OCI-LY7 (cell line): ENCODE results near the gene PSMC3.

Source experiments
- CTCF ChIP-seq: fragments of 200-600 bp; sonication (generic); conservative IDR thresholded peaks from 2 replicates; pipeline ENCODE4 v1.5.1; 2014; ENCODE audit warnings: mild to moderate bottlenecking, antibody characterized with exemption, low read length, moderate library complexity, mixed read lengths
- EZH2phosphoT487 ChIP-seq: fragments of 200-600 bp; sonication (generic); IDR thresholded peaks from 2 replicates; pipeline ENCODE4 v1.6.1; 2018; ENCODE audit warnings: low read depth, borderline replicate concordance, mild to moderate bottlenecking, mixed run types, antibody characterized with exemption, low read length, moderate library complexity, mixed read lengths

DNA sequence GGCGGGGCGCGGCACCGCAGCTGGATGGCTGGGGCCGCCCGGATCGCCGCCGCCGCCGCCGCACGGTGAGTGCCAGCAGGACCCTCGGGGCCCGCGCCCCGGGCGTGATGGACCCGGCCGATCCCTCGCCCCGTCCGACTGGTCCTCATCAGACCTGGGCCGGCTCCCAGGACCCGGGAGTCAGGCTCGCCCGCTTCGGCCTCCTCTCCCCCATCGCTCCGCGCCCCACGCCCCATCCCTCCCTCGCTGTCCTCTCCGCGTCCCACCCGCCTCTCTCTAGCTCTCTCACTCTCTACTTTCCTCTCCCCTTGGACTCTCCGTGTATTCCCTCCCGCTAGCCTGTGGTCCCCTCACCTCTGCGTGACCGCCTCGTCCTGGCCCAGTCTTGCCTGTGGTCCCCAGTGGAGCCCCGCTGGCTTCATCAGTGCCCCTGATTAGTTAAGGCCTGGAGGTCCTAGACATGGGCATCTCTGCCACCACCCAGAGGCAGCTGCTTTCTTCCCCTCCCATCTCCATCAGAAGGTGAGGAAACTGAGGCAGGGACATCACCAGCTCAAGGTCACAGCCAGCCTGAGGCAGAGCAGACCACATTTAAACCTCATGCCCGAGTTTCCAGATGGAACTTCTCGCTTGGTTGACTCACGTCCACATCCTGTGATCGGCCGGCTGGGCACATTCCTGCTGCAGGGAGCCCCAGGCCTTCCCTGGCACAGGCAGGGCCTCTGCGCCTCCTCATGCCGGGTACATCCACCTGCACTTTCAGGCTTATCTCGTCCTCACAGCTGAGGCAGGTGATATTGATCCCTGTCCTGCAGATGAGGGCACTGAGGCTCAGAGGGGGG lies 17.4 kb downstream of the PSMC3 start:
- TF ChIP-seq EZH2phosphoT487, result no peak
- TF ChIP-seq CTCF, result no peak
